ENCODE measurements around the gene CRYGN.

GRCh38 chr7:151397026-151397425 is 42.9 kb downstream of the CRYGN start:
- TF ChIP-seq CTCF (IDR thresholded peaks at IDR 0.05): no peak
- no peak for TF ChIP-seq POLR2AphosphoS5 (IDR thresholded peaks at IDR 0.05)
